Measurements from ENCODE around the gene MTTP. TPM values are rescaled to one million over a fixed set of nuclear protein-coding genes. Genes with fewer than 3 reads are reported as not detected.

MTTP gene
- total RNA-seq, 1 donor from 2014 or later = not detected

- no peaks in the 10 kb centered on the region for H3K4me1 ChIP-seq
- TF ChIP-seq POLR2A (IDR thresholded peaks at IDR 0.05) = no peak
- TF ChIP-seq CTCF (IDR thresholded peaks at IDR 0.05) = no peak
- TF ChIP-seq POLR2AphosphoS5 (IDR thresholded peaks at IDR 0.05; ENCODE audit: insufficient read depth in 1 of 2, low read depth in 1 of 2) = no peak
- H3K27ac ChIP-seq = no peak overlapping the region
- H3K9me3 ChIP-seq = no peaks in the 10 kb centered on the region
- H3K4me3 ChIP-seq = no peak overlapping the region
- no peaks in the 10 kb centered on the region for H3K36me3 ChIP-seq
- H3K27me3 ChIP-seq = no peaks in the 10 kb centered on the region
- intact Hi-C loops (cut with DNase I) = no loop called here
- DNase-seq (ENCODE audit: extremely low spot score in 2 of 2) = no peak
These were observed 37.8 kb upstream of the MTTP start for GRCh38 chr4:99536848-99537247.

GRCh38 chr4:99537674-99538073, 37.0 kb upstream of the MTTP start:
- TF ChIP-seq POLR2A (IDR thresholded peaks at IDR 0.05) (no peak), CTCF (IDR thresholded peaks at IDR 0.05) (no peak)
- Histone ChIP-seq H3K4me1 (no peaks in the 10 kb centered on the region), H3K36me3 (no peaks in the 10 kb centered on the region), H3K4me3 (no peak overlapping the region), H3K9me3 (no peaks in the 10 kb centered on the region), H3K27me3 (no peaks in the 10 kb centered on the region), H3K27ac (no peak overlapping the region)
- no peak for DNase-seq (ENCODE audit: extremely low spot score in 2 of 2)
- intact Hi-C loops (cut with DNase I) = no loop called here

GRCh38 chr4:99540277-99540939, 34.2 kb upstream of the MTTP start:
- no peak for TF ChIP-seq CTCF (IDR thresholded peaks at IDR 0.05)
- TF ChIP-seq POLR2A (IDR thresholded peaks at IDR 0.05) = no peak
- no peak for TF ChIP-seq POLR2AphosphoS5 (IDR thresholded peaks at IDR 0.05; ENCODE audit: insufficient read depth in 1 of 2, low read depth in 1 of 2)
- H3K36me3 ChIP-seq = no peaks in the 10 kb centered on the region
- H3K9me3 ChIP-seq = no peaks in the 10 kb centered on the region
- intact Hi-C loops (cut with DNase I) = no loop called here
- no peak overlapping the region for H3K27ac ChIP-seq
- DNase-seq (ENCODE audit: extremely low spot score in 2 of 2) = no peak
- no peaks in the 10 kb centered on the region for H3K4me1 ChIP-seq
- H3K4me3 ChIP-seq = no peak overlapping the region
- H3K27me3 ChIP-seq = no peaks in the 10 kb centered on the region

GRCh38 chr4:99552872-99553271, 21.8 kb upstream of the MTTP start:
- DNase-seq (ENCODE audit: extremely low spot score in 2 of 2) = no peak
- no peaks in the 10 kb centered on the region for H3K36me3 ChIP-seq
- no peak overlapping the region for H3K27ac ChIP-seq
- H3K9me3 ChIP-seq = no peaks in the 10 kb centered on the region
- no peaks in the 10 kb centered on the region for H3K4me1 ChIP-seq
- TF ChIP-seq POLR2A (IDR thresholded peaks at IDR 0.05) (no peak), CTCF (IDR thresholded peaks at IDR 0.05) (no peak), POLR2AphosphoS5 (IDR thresholded peaks at IDR 0.05; ENCODE audit: insufficient read depth in 1 of 2, low read depth in 1 of 2) (no peak)
- intact Hi-C loops (cut with DNase I) = no loop called here
- H3K27me3 ChIP-seq = no peaks in the 10 kb centered on the region
- no peak overlapping the region for H3K4me3 ChIP-seq

GRCh38 chr4:99563310-99564186, 11.1 kb upstream of the MTTP start, which contains the start of gene TRMT10A:
TSS of gene TRMT10A (minus strand) at chr4:99564039. CDS start at chr4:99559338, 4,701 bp downstream.
- Histone ChIP-seq H3K4me3 (peak within 1 kb of the TSS; percentile 66 to 75), H3K4me1 (peaks cover 11% of the 10 kb centered on the region), H3K9me3 (no peaks in the 10 kb centered on the region), H3K36me3 (no peaks in the 10 kb centered on the region), H3K27me3 (no peaks in the 10 kb centered on the region), H3K27ac (peak within 1 kb of the TSS; percentile 93)
- DNase-seq (ENCODE audit: extremely low spot score in 2 of 2) = peak in 1 of 2 donors; percentile 97
- TF ChIP-seq CTCF (IDR thresholded peaks at IDR 0.05) (peak in 1 of 3 experiments; percentile 9), POLR2AphosphoS5 (IDR thresholded peaks at IDR 0.05; ENCODE audit: insufficient read depth in 1 of 2, low read depth in 1 of 2) (peak; percentile 90 to 94), POLR2A (IDR thresholded peaks at IDR 0.05) (peak in 1 of 2 donors; percentile 40)
- intact Hi-C loops (cut with DNase I) = loop anchor here (2.0 kb wide), 2 partner anchors 329 to 385 kb away; no protein-coding TSS in a partner anchor
